GM18511 (cell line): ENCODE data around the gene RGMA.

ENCODE experiments used
- ATAC-seq: cut with Tn5 transposase; IDR thresholded peaks from one replicate; pipeline ENCODE4 v1.9.1; 2021; ENCODE audit warnings: mild to moderate bottlenecking, moderate library complexity; ENCODE audit not compliant: unreplicated experiment

The RGMA gene

DNA sequence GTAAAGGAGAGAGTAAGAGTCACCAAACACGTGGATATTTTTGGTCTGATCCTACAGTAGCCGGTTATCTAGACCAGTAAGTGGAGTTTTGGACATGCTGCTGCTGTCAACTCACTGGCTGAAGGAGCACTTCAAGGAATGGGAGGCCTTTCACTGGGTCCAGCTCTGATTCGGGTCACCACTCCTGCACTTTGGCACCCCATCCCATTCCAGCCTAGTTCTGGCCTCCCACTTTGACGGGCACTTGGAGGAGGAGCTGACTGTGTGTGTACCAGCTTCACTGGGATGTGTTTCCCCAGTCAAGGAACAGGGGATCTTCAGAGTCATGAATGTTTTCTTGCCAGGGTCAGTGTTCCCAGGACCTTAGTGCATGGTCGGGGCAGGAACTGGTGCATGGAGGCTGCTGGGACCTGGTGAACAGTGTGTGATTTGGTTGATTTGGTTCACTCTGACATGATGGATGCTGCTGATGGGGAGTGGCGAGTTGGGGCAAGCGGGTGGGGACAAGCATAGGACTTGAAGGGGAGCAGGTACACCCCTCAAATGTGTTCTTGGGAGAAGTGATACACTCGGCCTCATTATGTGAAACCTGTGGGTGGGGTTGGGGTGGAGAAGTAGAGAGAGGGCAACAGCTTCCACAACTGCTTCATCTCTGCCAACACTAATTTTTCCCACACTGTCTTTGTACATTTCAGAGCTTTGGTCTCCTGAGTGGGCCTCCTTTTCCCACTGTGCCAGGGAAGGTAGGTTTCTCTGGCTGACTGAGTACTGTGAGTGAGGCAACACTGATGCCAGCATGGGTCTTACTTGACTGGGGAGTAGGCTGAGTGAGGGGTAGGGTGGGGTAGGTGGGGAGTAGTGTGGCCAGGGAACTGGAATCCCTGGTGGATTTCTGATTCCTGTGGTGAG, 64.0 kb downstream of the RGMA start:
- no peak for ATAC-seq

DNA sequence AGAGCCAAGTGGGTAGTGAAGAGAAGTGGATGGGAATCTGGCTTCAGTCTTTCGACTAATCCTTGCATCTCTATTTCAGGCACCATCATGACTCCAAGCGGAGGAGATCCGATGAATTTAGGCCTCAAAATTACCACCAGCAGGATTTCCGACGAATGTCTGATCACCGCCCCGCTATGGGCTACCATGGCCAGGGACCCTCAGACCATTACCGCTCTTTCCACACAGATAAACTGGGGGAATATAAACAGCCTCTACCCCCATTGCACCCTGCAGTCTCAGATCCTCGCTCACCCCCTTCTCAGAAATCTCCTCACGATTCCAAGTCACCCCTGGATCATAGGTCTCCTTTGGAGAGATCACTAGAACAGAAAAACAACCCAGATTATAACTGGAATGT, 64.7 kb downstream of the RGMA start:
- ATAC-seq: no peak

GRCh38 chr15:93020976-93021772, 67.8 kb downstream of the RGMA start:
- ATAC-seq: peak; percentile 78

- ATAC-seq: no peak
Observed at GRCh38 chr15:93019971-93020370, 69.0 kb downstream of the RGMA start.

DNA sequence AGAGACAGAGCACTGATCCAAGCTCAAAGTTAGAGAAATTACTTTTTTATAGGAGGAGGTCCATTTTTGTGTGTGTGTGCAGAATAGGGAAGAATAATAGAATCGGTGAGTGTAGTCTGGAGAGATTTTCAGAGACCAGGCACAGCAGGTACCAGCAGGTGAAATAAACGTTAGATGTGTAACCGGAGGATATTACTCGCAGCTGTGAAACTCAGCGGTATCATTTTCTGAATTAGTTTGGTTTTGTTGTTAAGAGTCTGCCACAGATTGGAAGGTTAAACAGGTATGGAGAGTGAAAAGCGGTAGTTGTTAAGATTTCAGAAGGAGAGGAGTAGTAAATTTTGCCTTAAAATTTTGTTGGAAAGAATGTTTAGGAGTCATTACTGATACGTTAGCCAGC, 69.9 kb downstream of the RGMA start:
- no peak for ATAC-seq

DNA sequence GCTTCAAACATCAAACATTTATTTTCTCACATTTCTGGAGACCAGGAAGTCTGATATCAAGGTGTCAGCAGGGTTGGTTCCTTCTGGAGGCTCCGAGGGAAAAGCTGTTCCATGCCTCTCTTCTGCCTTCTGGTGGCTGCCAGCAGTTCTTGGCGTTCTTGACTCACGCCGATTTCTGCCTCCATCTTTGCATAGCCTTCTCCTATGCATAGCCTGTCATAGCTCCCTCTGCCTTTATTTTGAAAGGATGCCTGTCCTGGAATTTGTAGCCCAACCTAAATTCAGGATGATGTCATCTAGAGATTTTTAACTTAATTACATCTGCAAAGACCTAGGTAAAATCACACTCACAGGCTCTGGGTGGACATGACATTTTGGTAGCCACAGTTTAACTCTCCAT, 70.4 kb downstream of the RGMA start:
- no peak for ATAC-seq

- no peak for ATAC-seq
Observed at GRCh38 chr15:93017526-93017925, 71.5 kb downstream of the RGMA start.

- no peak for ATAC-seq
Observed at GRCh38 chr15:93012786-93013185, 76.2 kb downstream of the RGMA start.

DNA sequence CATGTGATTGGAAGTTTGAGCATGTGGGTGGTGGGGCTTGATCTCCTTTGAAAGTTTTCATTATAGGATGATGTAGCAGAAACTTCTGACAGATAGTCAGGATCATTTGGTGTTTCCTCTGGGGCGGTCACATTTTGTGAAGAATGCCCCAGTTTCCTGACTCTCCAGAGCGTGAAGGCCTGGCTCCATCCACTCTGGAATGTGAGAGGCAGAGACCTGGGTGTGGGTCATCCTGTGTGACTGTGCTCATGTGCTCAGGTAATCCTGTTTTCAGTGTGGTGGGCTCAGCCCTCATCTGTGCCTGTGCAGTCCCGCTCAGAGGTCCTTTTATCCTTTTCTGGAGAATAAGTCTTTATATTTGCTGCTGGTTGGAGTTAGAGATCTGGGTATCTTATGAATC, 81.0 kb downstream of the RGMA start:
- ATAC-seq: no peak

DNA sequence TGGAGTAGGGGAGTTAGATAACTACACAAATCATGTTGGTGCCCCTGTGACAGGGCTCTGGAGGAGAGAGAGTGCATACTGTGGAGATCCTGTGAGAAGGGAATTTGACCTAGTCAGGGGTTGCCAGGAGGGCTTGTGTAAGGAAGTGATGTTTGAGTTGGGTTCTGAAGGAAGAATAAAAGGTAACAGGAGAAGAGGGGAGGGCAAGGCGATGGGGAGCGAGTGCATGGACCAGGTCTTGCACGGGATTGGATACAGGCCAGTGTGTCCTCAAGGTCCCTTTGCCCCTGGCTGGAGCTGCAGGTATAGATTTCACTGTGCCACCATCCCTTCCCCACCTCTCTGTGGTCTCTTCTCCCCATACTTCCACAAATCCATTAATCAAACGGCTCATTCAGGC, 83.9 kb downstream of the RGMA start:
- ATAC-seq: no peak

GRCh38 chr15:93001881-93002280, 87.1 kb downstream of the RGMA start:
- no peak for ATAC-seq

DNA sequence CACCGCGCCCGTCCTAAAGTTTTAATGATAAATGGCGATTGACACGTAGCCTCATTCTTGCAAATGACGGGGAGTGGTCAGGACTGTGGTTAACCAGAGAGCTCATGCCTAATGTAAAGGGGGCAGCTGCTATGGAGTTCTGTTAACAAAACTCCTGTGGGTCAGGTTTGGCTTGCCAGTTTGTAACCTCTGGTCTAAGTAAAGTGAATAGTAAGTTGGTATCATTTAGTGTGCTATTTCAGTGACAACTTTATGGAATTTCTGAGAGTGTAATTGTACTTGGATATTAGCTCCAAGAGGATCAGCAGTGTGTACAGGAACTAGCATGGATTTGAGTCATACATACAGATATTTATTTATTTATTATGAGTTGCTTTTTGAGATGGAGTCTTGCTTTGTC, 87.9 kb downstream of the RGMA start:
- ATAC-seq: no peak

GRCh38 chr15:92997821-92998220, 91.2 kb downstream of the RGMA start:
- no peak for ATAC-seq

DNA sequence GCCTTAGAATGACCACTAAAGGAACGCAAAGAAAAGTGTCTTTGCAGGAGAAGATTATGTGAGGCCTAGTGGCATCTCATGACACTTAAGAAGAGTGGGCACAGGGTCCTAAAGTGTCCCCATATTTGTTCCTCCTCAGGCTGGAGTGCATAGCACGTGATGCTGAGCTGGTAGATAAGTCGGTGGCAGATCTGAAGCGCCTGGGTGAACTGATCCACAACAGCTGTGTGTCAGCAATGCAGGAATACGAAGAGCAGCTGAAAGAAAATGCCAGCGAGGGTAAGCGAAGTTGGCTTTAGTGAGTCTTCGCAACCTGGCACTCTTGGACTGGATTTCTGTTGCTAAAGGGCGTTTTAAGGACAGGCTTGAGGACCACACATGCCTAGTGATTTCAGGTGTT, 96.3 kb downstream of the RGMA start:
- no peak for ATAC-seq

GRCh38 chr15:92990031-92990430, 99.0 kb downstream of the RGMA start:
- no peak for ATAC-seq

GRCh38 chr15:92989470-92989869, 99.5 kb downstream of the RGMA start:
- peak; percentile 90 for ATAC-seq
